ENCODE data around the gene FNDC10. TPM values are rescaled to one million over a fixed set of nuclear protein-coding genes. Genes with fewer than 3 reads are reported as not detected.

FNDC10 gene
- polyA plus RNA-seq, 1 experiment: 1.4 TPM

DNA sequence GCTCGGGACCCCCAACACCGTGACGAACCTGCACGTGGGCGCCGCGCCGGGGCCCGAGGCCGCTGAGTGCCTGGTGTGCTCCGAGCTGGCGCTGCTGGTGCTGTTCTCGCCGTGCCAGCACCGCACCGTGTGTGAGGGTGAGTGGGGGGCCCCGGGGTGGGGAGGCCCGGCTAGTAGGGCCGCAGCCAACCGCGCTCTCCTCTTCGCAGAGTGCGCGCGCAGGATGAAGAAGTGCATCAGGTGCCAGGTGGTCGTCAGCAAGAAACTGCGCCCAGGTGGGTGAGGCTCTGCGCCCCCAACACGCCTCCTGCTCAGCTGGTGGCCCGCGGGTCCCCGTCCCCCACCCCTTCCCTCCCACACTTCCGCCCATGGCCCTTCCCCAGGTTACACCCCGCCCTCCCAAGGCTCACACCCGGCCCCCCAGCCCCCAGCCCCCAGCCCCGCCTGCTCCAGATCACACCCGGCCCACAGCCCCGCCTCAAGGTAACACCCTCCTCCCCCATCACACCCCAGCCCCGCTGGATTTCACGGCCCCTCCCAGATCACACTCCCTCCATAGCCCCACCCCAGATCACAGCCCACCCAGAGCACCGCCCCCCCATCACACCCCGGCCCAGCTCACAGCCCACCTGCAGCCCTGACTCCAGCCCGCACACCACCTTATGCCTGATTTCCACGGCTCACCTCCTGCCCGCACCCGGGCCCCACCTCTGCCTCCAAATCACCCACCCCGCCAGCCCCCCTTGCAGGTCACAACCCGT lies 29.7 kb upstream of the FNDC10 start:
- H3K27ac ChIP-seq (ENCODE audit: low read depth, low read length): no peak overlapping the region
- no peaks in the 10 kb centered on the region; the same call in 1 of the 2 replicates for H3K9me3 ChIP-seq (ENCODE audit: control insufficient read depth, insufficient read depth, low read length)
- no peak for DNase-seq (ENCODE audit: low read depth, low spot score)
- peaks cover 3% of the 10 kb centered on the region for H3K27me3 ChIP-seq (ENCODE audit: control insufficient read depth, insufficient read depth, low read length)
- CTCF ChIA-PET: no interaction called here
- POLR2A ChIA-PET: interaction anchor here (1.0 to 2.7 kb wide), 2 partner anchors 15 to 118 kb away, joined by 3 to 12 read pairs; partner anchors contain the start of gene MIB2
- H3K4me3 ChIP-seq (ENCODE audit: low read depth, low read length): no peak overlapping the region
- TF ChIP-seq, protein P1, sequence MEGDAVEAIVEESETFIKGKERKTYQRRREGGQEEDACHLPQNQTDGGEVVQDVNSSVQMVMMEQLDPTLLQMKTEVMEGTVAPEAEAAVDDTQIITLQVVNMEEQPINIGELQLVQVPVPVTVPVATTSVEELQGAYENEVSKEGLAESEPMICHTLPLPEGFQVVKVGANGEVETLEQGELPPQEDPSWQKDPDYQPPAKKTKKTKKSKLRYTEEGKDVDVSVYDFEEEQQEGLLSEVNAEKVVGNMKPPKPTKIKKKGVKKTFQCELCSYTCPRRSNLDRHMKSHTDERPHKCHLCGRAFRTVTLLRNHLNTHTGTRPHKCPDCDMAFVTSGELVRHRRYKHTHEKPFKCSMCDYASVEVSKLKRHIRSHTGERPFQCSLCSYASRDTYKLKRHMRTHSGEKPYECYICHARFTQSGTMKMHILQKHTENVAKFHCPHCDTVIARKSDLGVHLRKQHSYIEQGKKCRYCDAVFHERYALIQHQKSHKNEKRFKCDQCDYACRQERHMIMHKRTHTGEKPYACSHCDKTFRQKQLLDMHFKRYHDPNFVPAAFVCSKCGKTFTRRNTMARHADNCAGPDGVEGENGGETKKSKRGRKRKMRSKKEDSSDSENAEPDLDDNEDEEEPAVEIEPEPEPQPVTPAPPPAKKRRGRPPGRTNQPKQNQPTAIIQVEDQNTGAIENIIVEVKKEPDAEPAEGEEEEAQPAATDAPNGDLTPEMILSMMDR (IDR thresholded peaks at IDR 0.05; ENCODE audit: low read depth, low read length): no peak

DNA sequence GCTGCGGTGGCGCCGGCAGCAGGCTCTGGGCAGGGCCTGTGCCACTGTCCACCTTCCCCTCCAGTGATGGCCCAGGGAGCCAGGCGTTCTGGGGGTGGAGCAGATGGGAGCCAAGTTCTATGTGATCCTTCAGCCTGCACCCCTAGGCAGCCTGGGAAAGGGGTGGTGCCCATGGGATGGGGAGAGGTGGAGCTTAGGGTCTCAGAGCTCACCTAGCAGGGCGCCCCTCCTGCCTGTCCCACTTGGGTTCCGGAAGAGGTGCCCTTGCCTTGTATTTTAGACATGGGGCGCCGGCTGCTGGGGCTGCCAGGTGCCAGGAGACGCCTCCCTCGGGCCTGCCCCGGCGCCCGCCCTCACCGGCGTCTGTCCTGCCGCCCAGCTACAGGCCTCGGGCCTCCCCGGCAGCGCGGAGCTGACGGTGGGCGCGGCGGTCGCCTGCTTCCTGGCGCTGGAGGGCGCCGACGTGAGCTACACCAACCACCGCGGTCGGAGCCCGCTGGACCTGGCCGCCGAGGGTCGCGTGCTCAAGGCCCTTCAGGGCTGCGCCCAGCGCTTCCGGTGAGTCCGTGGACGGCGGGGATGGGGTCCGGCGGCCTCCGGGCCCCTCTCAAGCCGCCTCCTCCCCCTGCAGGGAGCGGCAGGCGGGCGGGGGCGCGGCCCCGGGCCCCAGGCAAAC lies 29.0 kb upstream of the FNDC10 start:
- TF ChIP-seq, protein P1 (IDR thresholded peaks at IDR 0.05; ENCODE audit: low read depth, low read length): no peak
- no peak for DNase-seq (ENCODE audit: low read depth, low spot score)
- H3K27me3 ChIP-seq (ENCODE audit: control insufficient read depth, insufficient read depth, low read length): peaks cover 3% of the 10 kb centered on the region
- H3K27ac ChIP-seq (ENCODE audit: low read depth, low read length): no peak overlapping the region
- ChIA-PET CTCF (no interaction called here), POLR2A (interaction anchor here (1.0 kb wide), 1 partner anchor 118 kb away, joined by 3 read pairs; no protein-coding TSS in a partner anchor)
- no peak overlapping the region for H3K4me3 ChIP-seq (ENCODE audit: low read depth, low read length)
- no peaks in the 10 kb centered on the region; the same call in 1 of the 2 replicates for H3K9me3 ChIP-seq (ENCODE audit: control insufficient read depth, insufficient read depth, low read length)

DNA sequence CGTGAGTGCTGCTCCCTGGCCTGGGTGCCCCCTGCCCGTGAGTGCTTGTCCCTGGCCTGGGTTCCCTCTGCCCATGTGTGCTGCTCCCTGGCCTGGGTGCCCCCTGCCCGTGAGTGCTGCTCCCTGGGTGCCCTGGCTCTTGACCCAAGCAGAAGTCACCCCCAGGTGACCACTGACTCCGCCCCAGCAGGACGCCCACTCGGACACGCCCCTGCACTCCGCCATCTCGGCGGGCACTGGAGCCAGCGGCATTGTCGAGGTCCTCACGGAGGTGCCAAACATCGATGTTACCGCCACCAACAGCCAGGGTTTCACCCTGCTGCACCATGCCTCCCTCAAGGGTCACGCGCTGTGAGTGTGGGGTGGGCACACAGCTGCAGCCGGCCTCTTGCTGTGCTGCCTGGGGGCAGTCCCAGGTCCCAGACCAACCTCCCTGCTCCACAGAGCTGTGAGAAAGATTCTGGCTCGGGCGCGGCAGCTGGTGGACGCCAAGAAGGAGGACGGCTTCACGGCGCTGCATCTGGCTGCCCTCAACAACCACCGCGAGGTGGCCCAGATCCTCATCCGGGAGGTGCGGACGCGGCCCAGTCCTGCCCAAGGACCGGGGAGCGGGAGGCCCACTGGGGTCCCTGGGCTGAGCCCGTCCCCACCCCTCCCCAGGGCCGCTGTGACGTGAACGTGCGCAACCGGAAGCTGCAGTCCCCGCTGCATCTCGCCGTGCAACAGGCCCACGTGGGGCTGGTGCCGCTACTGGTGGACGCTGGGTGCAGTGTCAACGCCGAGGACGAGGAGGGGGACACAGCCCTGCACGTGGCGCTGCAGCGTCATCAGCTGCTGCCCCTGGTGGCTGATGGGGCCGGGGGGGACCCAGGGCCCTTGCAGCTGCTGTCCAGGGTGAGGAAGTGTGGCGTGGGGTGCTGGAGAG lies 28.2 kb upstream of the FNDC10 start:
- ChIA-PET POLR2A (interaction anchor here (1.0 kb wide), 1 partner anchor 117 kb away, joined by 3 read pairs; no protein-coding TSS in a partner anchor), CTCF (no interaction called here)
- DNase-seq (ENCODE audit: low read depth, low spot score): no peak
- TF ChIP-seq, protein P1 (IDR thresholded peaks at IDR 0.05; ENCODE audit: low read depth, low read length): no peak
- Histone ChIP-seq H3K27me3 (ENCODE audit: control insufficient read depth, insufficient read depth, low read length) (peaks cover 3% of the 10 kb centered on the region), H3K27ac (ENCODE audit: low read depth, low read length) (no peak overlapping the region), H3K9me3 (ENCODE audit: control insufficient read depth, insufficient read depth, low read length) (no peaks in the 10 kb centered on the region; the same call in 1 of the 2 replicates), H3K4me3 (ENCODE audit: low read depth, low read length) (no peak overlapping the region)

DNA sequence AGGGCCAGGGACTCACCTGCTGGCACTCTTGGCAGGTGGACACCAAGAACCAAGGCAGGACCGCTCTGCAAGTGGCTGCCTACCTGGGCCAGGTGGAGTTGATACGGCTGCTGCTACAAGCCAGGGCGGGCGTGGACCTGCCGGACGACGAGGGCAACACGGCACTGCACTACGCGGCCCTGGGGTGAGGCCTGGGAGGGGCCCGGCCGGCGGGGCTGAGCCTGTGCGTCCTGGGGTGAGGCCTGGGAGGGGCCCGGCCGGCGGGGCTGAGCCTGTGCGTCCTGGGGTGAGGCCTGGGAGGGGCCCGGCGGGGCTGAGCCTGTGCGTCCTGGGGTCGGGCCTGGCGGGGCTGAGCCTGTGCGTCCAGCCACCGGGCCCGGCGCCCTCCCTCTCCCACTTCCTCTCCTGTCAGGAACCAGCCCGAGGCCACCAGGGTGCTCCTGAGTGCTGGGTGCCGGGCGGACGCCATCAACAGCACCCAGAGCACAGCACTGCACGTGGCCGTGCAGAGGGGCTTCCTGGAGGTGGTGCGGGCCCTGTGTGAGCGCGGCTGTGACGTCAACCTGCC lies 27.4 kb upstream of the FNDC10 start:
- no peak overlapping the region for H3K27ac ChIP-seq (ENCODE audit: low read depth, low read length)
- H3K27me3 ChIP-seq (ENCODE audit: control insufficient read depth, insufficient read depth, low read length): peaks cover 3% of the 10 kb centered on the region
- CTCF ChIA-PET: no interaction called here
- TF ChIP-seq, protein P1 (IDR thresholded peaks at IDR 0.05; ENCODE audit: low read depth, low read length): no peak
- DNase-seq (ENCODE audit: low read depth, low spot score): no peak
- no peak overlapping the region for H3K4me3 ChIP-seq (ENCODE audit: low read depth, low read length)
- POLR2A ChIA-PET: no interaction called here
- H3K9me3 ChIP-seq (ENCODE audit: control insufficient read depth, insufficient read depth, low read length): no peaks in the 10 kb centered on the region; the same call in 1 of the 2 replicates
